ENCODE results near the gene CHN1. TPM values are rescaled to one million over a fixed set of nuclear protein-coding genes. Genes with fewer than 3 reads are reported as not detected.

Gene CHN1
- total and polyA plus RNA-seq, 12 donors = 7.6 to 40.0 (median 21.8) TPM

GRCh38 chr2:174794851-174795374 is 210.3 kb downstream of the CHN1 start:
- Histone ChIP-seq H3K36me3 (replicated peaks in 1 of 2) (no peaks in the 10 kb centered on the region), H3K27me3 (no peaks in the 10 kb centered on the region), H3K9me3 (replicated peaks in 1 of 3) (no peaks in the 10 kb centered on the region), H3K27ac (no peak overlapping the region), H3K4me3 (no peak overlapping the region), H3K4me1 (replicated peaks in 1 of 2) (no peaks in the 10 kb centered on the region)
- WGBS, 4 donors = 76 to 80% (median 80%) methylated on average over 3 of the region's 3 CpGs
- TF ChIP-seq POLR2A (IDR thresholded peaks at IDR 0.05) (no peak), CTCF (IDR thresholded peaks at IDR 0.05) (no peak)
- no peak for DNase-seq
- intact Hi-C loops (cut with DNase I) = no loop called here

GRCh38 chr2:174792309-174793025 is 212.7 kb downstream of the CHN1 start:
- Histone ChIP-seq H3K27me3 (no peaks in the 10 kb centered on the region), H3K4me1 (replicated peaks in 1 of 2) (no peaks in the 10 kb centered on the region), H3K9me3 (replicated peaks in 1 of 3) (no peaks in the 10 kb centered on the region), H3K4me3 (no peak overlapping the region), H3K36me3 (replicated peaks in 1 of 2) (no peaks in the 10 kb centered on the region), H3K27ac (no peak overlapping the region)
- intact Hi-C loops (cut with DNase I) = no loop called here
- DNase-seq = no peak
- TF ChIP-seq POLR2A (IDR thresholded peaks at IDR 0.05) (no peak), CTCF (IDR thresholded peaks at IDR 0.05) (no peak)
- 75 to 88% (median 82%) methylated on average over 7 of the region's 7 CpGs for WGBS, 4 donors

GRCh38 chr2:174791746-174792280 is 213.4 kb downstream of the CHN1 start:
- Histone ChIP-seq H3K4me3 (no peak overlapping the region), H3K4me1 (replicated peaks in 1 of 2) (no peaks in the 10 kb centered on the region), H3K27ac (no peak overlapping the region), H3K36me3 (replicated peaks in 1 of 2) (no peaks in the 10 kb centered on the region), H3K27me3 (no peaks in the 10 kb centered on the region), H3K9me3 (replicated peaks in 1 of 3) (no peaks in the 10 kb centered on the region)
- 76 to 85% (median 82%) methylated on average over 5 to 7 of the region's 7 CpGs for WGBS, 4 donors
- DNase-seq = no peak
- TF ChIP-seq POLR2A (IDR thresholded peaks at IDR 0.05) = no peak
- TF ChIP-seq CTCF (IDR thresholded peaks at IDR 0.05) = no peak
- intact Hi-C loops (cut with DNase I) = no loop called here

GRCh38 chr2:174791020-174791419 is 214.2 kb downstream of the CHN1 start:
- TF ChIP-seq POLR2A (IDR thresholded peaks at IDR 0.05) = no peak
- 79 to 85% (median 82%) methylated on average over 8 of the region's 8 CpGs for WGBS, 4 donors
- no peak overlapping the region for H3K27ac ChIP-seq
- H3K27me3 ChIP-seq = no peaks in the 10 kb centered on the region
- intact Hi-C loops (cut with DNase I) = no loop called here
- no peak for DNase-seq
- no peaks in the 10 kb centered on the region for H3K4me1 ChIP-seq (replicated peaks in 1 of 2)
- H3K36me3 ChIP-seq (replicated peaks in 1 of 2) = no peaks in the 10 kb centered on the region
- H3K9me3 ChIP-seq (replicated peaks in 1 of 3) = no peaks in the 10 kb centered on the region
- no peak overlapping the region for H3K4me3 ChIP-seq
